WTC11 (cell line): ENCODE measurements around the gene DDX10. TPM values are rescaled to one million over a fixed set of nuclear protein-coding genes. Genes with fewer than 3 reads are reported as not detected.
A peak's percentile ranks its signal among the peaks of the same experiment; 100 is the strongest.

ENCODE experiments used
- ATAC-seq: fragments of 200-7000 bp; cut with Tn5 transposase; 2 replicates; pipeline ENCODE4 v1.10.0; 2021; ENCODE audit warnings: mild to moderate bottlenecking, moderate library complexity
- CTCF ChIA-PET: fragments of 300-600 bp; sonication (Branson Sonifier 250); formaldehyde crosslinking; loops from one replicate; lab custom pipeline; 2021; ENCODE audit warnings: antibody characterized with exemption; lab: Charles Lee
- POLR2A ChIA-PET: fragments of 350-600 bp; sonication (Branson Sonifier 250); formaldehyde crosslinking; loops from one replicate; lab custom pipeline; 2021; ENCODE audit warnings: antibody characterized with exemption; lab: Charles Lee
- DNase-seq: peaks from one replicate; pipeline ENCODE4 v3.0.0; 2021; ENCODE audit warnings: low spot score
- H3K27ac Mint-ChIP-seq: 2 replicates; pipeline ENCODE4 v1.8.0; 2021; ENCODE audit warnings: mixed read lengths
- H3K27me3 Mint-ChIP-seq: 2 replicates; pipeline ENCODE4 v1.8.0; 2021; ENCODE audit warnings: low read depth, mild to moderate bottlenecking, moderate library complexity, mixed read lengths
- H3K36me3 Mint-ChIP-seq: 2 replicates; pipeline ENCODE4 v1.8.0; 2021; ENCODE audit warnings: mixed read lengths
- H3K4me1 Mint-ChIP-seq: 2 replicates; pipeline ENCODE4 v1.8.0; 2022; ENCODE audit warnings: mixed read lengths
- H3K4me3 Mint-ChIP-seq: 2 replicates; pipeline ENCODE4 v1.8.0; 2021; ENCODE audit warnings: mild to moderate bottlenecking, moderate library complexity, mixed read lengths
- H3K9me3 Mint-ChIP-seq: 2 replicates; pipeline ENCODE4 v1.8.0; 2021; ENCODE audit warnings: mixed read lengths
- AR ChIP-seq: fragments of 250-450 bp; sonication (Bioruptor Pico); IDR thresholded peaks from 2 replicates; pipeline ENCODE4 v1.9.0; 2021; ENCODE audit warnings: mild to moderate bottlenecking
- CREB1 ChIP-seq: sonication (generic); formaldehyde crosslinking; IDR thresholded peaks from 2 replicates; pipeline ENCODE4 v1.8.0; 2023; ENCODE audit warnings: mild to moderate bottlenecking, missing genetic modification reagents
- E2F4 ChIP-seq: sonication (generic); formaldehyde crosslinking; IDR thresholded peaks from 2 replicates; pipeline ENCODE4 v1.8.1; 2022; ENCODE audit warnings: low read depth, mild to moderate bottlenecking, moderate library complexity, missing genetic modification reagents, borderline replicate concordance
- ELF4 ChIP-seq: sonication (generic); formaldehyde crosslinking; IDR thresholded peaks from 2 replicates; pipeline ENCODE4 v1.8.1; 2022; ENCODE audit warnings: low read depth, mild to moderate bottlenecking, moderate library complexity, missing genetic modification reagents
- GTF2I ChIP-seq: fragments of 250-450 bp; sonication (Bioruptor Pico); conservative IDR thresholded peaks from 2 replicates; pipeline ENCODE4 v1.4.0; 2021; ENCODE audit warnings: mild to moderate bottlenecking
- IRF2 ChIP-seq: sonication (generic); formaldehyde crosslinking; IDR thresholded peaks from 2 replicates; pipeline ENCODE4 v1.8.0; 2022; ENCODE audit warnings: low read depth, missing genetic modification reagents, borderline replicate concordance
- MYBL2 ChIP-seq: sonication (generic); formaldehyde crosslinking; IDR thresholded peaks from 2 replicates; pipeline ENCODE4 v1.8.1; 2023; ENCODE audit warnings: mild to moderate bottlenecking, moderate library complexity, missing genetic modification reagents
- NR1H2 ChIP-seq: sonication (generic); formaldehyde crosslinking; IDR thresholded peaks from 2 replicates; pipeline ENCODE4 v1.9.0; 2021; ENCODE audit warnings: mild to moderate bottlenecking, moderate library complexity, missing genetic modification reagents
- RELA ChIP-seq: sonication (generic); formaldehyde crosslinking; IDR thresholded peaks from 2 replicates; pipeline ENCODE4 v1.8.1; 2022; ENCODE audit warnings: missing genetic modification reagents, mild to moderate bottlenecking, borderline replicate concordance
- ZNF425 ChIP-seq: fragments of 250-450 bp; sonication (Bioruptor Pico); conservative IDR thresholded peaks from 2 replicates; pipeline ENCODE4 v1.9.0; 2021; ENCODE audit warnings: mild to moderate bottlenecking
- ZNF671 ChIP-seq: fragments of 250-450 bp; sonication (Bioruptor Pico); IDR thresholded peaks from 2 replicates; pipeline ENCODE4 v1.8.0; 2021; ENCODE audit warnings: mild to moderate bottlenecking
- total RNA-seq: library from RNA; stranded (reverse); gene quantifications from 3 replicates; pipeline ENCODE4 v1.2.3, GENCODE V29; 2021
- TF ChIP-seq, protein P1 (sequence below): sonication (generic); formaldehyde crosslinking; IDR thresholded peaks from 2 replicates; pipeline ENCODE4 v1.8.1; 2023; ENCODE audit warnings: mild to moderate bottlenecking, missing genetic modification reagents, moderate library complexity
- TF ChIP-seq, protein P2 (sequence below): sonication (generic); formaldehyde crosslinking; IDR thresholded peaks from 2 replicates; pipeline ENCODE4 v1.8.1; 2023; ENCODE audit warnings: mild to moderate bottlenecking, missing genetic modification reagents, borderline replicate concordance
- TF ChIP-seq, protein P3 (sequence below): sonication (generic); formaldehyde crosslinking; IDR thresholded peaks from 2 replicates; pipeline ENCODE4 v1.8.0; 2022; ENCODE audit warnings: missing genetic modification reagents
- TF ChIP-seq, protein P4 (sequence below): fragments of 250-450 bp; sonication (Bioruptor Pico); IDR thresholded peaks from 2 replicates; pipeline ENCODE4 v2.1.2; 2022; ENCODE audit warnings: mild to moderate bottlenecking, moderate library complexity

DDX10 gene
- total RNA-seq, 1 experiment from 2014 or later = 56.8 TPM

DNA sequence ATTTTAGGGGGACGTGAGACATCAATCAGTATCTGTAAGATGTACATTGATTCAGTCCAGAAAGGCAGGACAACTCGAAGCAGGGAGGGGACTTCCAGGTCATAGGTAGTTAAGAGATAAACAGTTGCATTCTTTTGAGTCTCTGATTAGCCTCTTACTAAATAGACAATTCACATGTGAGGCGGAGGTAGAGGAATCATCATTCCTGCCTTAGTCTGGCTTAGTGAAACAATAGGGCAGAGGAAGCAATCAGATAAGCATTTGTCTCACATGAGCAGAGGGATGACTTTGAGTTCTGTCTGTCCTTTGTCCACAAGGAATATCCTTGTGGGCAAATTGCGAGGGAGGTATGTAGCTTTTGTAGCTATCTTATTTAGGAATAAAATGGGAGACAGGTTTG, 248.3 kb downstream of the DDX10 start:
- no peak overlapping the region for H3K4me3 Mint-ChIP-seq
- ATAC-seq (no peak), DNase-seq (no peak)
- H3K27me3 Mint-ChIP-seq = no peaks in the 10 kb centered on the region
- TF ChIP-seq ZNF425 (CRISPR knock-in tag) = no peak
- TF ChIP-seq NR1H2 (CRISPR knock-in tag) = no peak
- no peak for TF ChIP-seq AR (CRISPR knock-in tag)
- H3K27ac Mint-ChIP-seq = no peak overlapping the region
- peaks cover 3% of the 10 kb centered on the region; the same call in 1 of the 2 replicates for H3K36me3 Mint-ChIP-seq
- ChIA-PET CTCF (interaction anchor here (1.6 kb wide), 1 partner anchor 125 kb away, joined by 4 read pairs; no protein-coding TSS in a partner anchor), POLR2A (no interaction called here)
- H3K4me1 Mint-ChIP-seq = peaks cover 26% of the 10 kb centered on the region
- H3K9me3 Mint-ChIP-seq = no peaks in the 10 kb centered on the region

DNA sequence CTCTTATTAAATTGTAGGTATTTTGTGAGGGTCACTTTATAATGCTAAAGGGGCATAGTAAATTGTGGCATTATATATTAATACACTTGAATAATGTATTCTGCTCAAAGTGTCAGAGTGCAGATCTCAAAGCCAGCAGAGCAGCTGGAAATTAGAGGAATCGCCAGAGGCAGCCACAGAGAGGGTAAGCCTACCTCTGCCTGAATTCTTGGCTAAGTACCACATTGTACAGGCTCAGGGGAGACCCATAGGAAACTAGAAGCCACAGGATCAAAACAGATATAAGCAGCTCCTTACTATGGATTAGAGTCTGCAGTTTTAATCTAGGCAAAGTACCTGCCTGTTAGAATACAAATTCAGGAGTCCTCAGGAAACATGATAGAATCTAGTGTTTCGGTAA, 249.3 kb downstream of the DDX10 start:
- Mint-ChIP-seq H3K9me3 (no peaks in the 10 kb centered on the region), H3K4me1 (peaks cover 19% of the 10 kb centered on the region), H3K27ac (no peak overlapping the region), H3K27me3 (no peaks in the 10 kb centered on the region), H3K36me3 (peaks cover 3% of the 10 kb centered on the region; the same call in 1 of the 2 replicates), H3K4me3 (no peak overlapping the region)
- ChIA-PET POLR2A (no interaction called here), CTCF (interaction anchor here (1.6 kb wide), 1 partner anchor 126 kb away, joined by 4 read pairs; no protein-coding TSS in a partner anchor)
- ATAC-seq (peak; percentile 43), DNase-seq (no peak)
- TF ChIP-seq ZNF425 (CRISPR knock-in tag) (no peak), CREB1 (CRISPR knock-in tag) (no peak), IRF2 (no peak), ELF4 (CRISPR knock-in tag) (no peak), E2F4 (CRISPR knock-in tag) (no peak), GTF2I (CRISPR knock-in tag) (no peak), ZNF671 (CRISPR knock-in tag) (no peak), RELA (CRISPR knock-in tag) (no peak), MYBL2 (CRISPR knock-in tag) (no peak)
- TF ChIP-seq, protein P1, sequence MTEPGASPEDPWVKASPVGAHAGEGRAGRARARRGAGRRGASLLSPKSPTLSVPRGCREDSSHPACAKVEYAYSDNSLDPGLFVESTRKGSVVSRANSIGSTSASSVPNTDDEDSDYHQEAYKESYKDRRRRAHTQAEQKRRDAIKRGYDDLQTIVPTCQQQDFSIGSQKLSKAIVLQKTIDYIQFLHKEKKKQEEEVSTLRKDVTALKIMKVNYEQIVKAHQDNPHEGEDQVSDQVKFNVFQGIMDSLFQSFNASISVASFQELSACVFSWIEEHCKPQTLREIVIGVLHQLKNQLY (CRISPR knock-in tag) = no peak
- TF ChIP-seq, protein P2, sequence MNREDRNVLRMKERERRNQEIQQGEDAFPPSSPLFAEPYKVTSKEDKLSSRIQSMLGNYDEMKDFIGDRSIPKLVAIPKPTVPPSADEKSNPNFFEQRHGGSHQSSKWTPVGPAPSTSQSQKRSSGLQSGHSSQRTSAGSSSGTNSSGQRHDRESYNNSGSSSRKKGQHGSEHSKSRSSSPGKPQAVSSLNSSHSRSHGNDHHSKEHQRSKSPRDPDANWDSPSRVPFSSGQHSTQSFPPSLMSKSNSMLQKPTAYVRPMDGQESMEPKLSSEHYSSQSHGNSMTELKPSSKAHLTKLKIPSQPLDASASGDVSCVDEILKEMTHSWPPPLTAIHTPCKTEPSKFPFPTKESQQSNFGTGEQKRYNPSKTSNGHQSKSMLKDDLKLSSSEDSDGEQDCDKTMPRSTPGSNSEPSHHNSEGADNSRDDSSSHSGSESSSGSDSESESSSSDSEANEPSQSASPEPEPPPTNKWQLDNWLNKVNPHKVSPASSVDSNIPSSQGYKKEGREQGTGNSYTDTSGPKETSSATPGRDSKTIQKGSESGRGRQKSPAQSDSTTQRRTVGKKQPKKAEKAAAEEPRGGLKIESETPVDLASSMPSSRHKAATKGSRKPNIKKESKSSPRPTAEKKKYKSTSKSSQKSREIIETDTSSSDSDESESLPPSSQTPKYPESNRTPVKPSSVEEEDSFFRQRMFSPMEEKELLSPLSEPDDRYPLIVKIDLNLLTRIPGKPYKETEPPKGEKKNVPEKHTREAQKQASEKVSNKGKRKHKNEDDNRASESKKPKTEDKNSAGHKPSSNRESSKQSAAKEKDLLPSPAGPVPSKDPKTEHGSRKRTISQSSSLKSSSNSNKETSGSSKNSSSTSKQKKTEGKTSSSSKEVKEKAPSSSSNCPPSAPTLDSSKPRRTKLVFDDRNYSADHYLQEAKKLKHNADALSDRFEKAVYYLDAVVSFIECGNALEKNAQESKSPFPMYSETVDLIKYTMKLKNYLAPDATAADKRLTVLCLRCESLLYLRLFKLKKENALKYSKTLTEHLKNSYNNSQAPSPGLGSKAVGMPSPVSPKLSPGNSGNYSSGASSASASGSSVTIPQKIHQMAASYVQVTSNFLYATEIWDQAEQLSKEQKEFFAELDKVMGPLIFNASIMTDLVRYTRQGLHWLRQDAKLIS (CRISPR knock-in tag) = no peak
- TF ChIP-seq, protein P3, sequence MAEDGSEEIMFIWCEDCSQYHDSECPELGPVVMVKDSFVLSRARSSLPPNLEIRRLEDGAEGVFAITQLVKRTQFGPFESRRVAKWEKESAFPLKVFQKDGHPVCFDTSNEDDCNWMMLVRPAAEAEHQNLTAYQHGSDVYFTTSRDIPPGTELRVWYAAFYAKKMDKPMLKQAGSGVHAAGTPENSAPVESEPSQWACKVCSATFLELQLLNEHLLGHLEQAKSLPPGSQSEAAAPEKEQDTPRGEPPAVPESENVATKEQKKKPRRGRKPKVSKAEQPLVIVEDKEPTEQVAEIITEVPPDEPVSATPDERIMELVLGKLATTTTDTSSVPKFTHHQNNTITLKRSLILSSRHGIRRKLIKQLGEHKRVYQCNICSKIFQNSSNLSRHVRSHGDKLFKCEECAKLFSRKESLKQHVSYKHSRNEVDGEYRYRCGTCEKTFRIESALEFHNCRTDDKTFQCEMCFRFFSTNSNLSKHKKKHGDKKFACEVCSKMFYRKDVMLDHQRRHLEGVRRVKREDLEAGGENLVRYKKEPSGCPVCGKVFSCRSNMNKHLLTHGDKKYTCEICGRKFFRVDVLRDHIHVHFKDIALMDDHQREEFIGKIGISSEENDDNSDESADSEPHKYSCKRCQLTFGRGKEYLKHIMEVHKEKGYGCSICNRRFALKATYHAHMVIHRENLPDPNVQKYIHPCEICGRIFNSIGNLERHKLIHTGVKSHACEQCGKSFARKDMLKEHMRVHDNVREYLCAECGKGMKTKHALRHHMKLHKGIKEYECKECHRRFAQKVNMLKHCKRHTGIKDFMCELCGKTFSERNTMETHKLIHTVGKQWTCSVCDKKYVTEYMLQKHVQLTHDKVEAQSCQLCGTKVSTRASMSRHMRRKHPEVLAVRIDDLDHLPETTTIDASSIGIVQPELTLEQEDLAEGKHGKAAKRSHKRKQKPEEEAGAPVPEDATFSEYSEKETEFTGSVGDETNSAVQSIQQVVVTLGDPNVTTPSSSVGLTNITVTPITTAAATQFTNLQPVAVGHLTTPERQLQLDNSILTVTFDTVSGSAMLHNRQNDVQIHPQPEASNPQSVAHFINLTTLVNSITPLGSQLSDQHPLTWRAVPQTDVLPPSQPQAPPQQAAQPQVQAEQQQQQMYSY (CRISPR knock-in tag) = no peak
- TF ChIP-seq, protein P4, sequence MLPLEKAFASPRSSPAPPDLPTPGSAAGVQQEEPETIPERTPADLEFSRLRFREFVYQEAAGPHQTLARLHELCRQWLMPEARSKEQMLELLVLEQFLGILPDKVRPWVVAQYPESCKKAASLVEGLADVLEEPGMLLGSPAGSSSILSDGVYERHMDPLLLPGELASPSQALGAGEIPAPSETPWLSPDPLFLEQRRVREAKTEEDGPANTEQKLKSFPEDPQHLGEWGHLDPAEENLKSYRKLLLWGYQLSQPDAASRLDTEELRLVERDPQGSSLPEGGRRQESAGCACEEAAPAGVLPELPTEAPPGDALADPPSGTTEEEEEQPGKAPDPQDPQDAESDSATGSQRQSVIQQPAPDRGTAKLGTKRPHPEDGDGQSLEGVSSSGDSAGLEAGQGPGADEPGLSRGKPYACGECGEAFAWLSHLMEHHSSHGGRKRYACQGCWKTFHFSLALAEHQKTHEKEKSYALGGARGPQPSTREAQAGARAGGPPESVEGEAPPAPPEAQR (CRISPR knock-in tag) = no peak
